ENCODE measurements around the gene SERPINB1. TPM values are rescaled to one million over a fixed set of nuclear protein-coding genes. Genes with fewer than 3 reads are reported as not detected.

SERPINB1 gene
- total and polyA plus RNA-seq, 4 donors = 58.0 to 242 (median 95.7) TPM

DNA sequence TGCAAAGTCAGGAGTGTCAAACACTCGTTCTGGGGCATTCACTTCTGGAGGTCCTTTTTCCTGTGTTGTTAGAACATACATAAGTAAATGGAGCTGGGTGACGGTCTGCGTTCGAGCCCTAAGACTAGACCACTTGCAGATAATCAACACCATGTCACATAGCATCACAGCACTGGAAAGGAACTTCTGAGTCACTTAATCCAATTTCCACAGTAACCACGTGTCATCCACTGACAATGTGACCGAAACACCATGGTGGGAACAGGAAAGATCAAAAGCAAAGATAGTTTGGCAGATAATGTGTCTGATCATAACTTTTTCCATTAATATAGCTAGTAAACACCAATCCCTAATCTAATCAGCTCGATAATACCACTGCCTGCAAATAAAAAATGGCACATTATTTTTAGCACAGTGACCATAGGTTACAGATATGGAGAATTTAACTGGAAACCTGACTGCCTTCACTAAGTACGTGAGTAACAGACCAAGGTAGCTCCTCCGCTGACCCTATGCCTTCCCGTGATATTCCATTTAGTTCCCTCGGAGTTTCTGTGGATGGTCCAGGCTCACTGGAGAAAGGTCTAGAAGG, 41.6 kb downstream of the SERPINB1 start:
- Histone ChIP-seq H3K9ac (ENCODE audit: insufficient read depth in 1 of 2, low read length in 2 of 2) (no peak overlapping the region), H3K27me3 (ENCODE audit: control insufficient read depth in 3 of 3, insufficient read depth in 3 of 3, low read length in 2 of 3) (no peaks in the 10 kb centered on the region), H3K36me3 (ENCODE audit: control insufficient read depth in 4 of 4, insufficient read depth in 4 of 4, low read length in 4 of 4) (peaks cover 0 to 2% (median under 1%) of the 10 kb centered on the region in 4 donors), H3K4me1 (ENCODE audit: control insufficient read depth in 5 of 5, insufficient read depth in 5 of 5, low read length in 5 of 5) (peaks cover 0 to 32% (median 0%) of the 10 kb centered on the region in 5 donors), H3K4me3 (no peak overlapping the region), H3K27ac (ENCODE audit: low read depth in 1 of 2, low read length in 1 of 2) (peak overlapping the region; percentile 22 to 68), H3K9me3 (ENCODE audit: control insufficient read depth in 4 of 4, insufficient read depth in 3 of 4, low read length in 3 of 4) (no peaks in the 10 kb centered on the region)
- ATAC-seq (ENCODE audit: insufficient read depth, low FRiP score) (no peak), DNase-seq (no peak)
- TF ChIP-seq, protein P1, sequence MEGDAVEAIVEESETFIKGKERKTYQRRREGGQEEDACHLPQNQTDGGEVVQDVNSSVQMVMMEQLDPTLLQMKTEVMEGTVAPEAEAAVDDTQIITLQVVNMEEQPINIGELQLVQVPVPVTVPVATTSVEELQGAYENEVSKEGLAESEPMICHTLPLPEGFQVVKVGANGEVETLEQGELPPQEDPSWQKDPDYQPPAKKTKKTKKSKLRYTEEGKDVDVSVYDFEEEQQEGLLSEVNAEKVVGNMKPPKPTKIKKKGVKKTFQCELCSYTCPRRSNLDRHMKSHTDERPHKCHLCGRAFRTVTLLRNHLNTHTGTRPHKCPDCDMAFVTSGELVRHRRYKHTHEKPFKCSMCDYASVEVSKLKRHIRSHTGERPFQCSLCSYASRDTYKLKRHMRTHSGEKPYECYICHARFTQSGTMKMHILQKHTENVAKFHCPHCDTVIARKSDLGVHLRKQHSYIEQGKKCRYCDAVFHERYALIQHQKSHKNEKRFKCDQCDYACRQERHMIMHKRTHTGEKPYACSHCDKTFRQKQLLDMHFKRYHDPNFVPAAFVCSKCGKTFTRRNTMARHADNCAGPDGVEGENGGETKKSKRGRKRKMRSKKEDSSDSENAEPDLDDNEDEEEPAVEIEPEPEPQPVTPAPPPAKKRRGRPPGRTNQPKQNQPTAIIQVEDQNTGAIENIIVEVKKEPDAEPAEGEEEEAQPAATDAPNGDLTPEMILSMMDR (IDR thresholded peaks at IDR 0.05; ENCODE audit: control extremely low read depth, extremely low read depth) = no peak
- 62 to 73% methylated on average over 11 of the region's 11 CpGs for whole genome bisulfite sequencing, 2 donors

DNA sequence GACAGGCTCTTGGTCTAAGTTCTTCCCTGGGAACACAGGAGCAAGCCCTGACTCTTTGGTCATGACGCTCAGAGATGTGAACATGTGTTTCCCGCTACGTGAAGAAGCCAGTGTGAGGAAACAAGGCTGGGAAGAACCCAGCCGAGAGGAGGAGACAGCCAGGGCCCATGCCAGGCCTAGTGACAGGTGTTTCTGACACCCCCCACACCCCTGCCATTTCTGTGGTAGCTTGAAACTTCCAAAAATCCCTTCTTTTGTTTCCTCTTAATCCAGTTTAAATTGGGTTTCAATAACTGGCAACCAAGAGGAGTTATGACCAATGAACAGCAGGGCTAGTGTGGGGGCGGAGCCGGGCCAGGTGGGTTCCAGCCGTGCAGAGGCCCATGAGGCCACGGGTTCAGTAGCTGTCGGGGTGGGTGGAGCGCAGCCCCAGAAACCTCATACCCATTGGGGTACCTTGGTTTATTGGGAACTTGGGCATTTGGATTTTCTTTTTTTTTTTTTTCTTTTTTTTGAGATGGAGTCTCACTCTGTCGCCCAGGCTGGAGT, 43.0 kb downstream of the SERPINB1 start:
- peaks cover 0 to 2% (median under 1%) of the 10 kb centered on the region in 4 donors for H3K36me3 ChIP-seq (ENCODE audit: control insufficient read depth in 4 of 4, insufficient read depth in 4 of 4, low read length in 4 of 4)
- no peak for DNase-seq
- TF ChIP-seq, protein P1 (IDR thresholded peaks at IDR 0.05; ENCODE audit: control extremely low read depth, extremely low read depth) = no peak
- WGBS, 2 donors = 72 to 78% methylated on average over 11 of the region's 11 CpGs
- ATAC-seq (ENCODE audit: insufficient read depth, low FRiP score) = no peak
- no peak overlapping the region for H3K9ac ChIP-seq (ENCODE audit: insufficient read depth in 1 of 2, low read length in 2 of 2)
- no peak overlapping the region for H3K27ac ChIP-seq (ENCODE audit: low read depth in 1 of 2, low read length in 1 of 2)
- H3K9me3 ChIP-seq (ENCODE audit: control insufficient read depth in 4 of 4, insufficient read depth in 3 of 4, low read length in 3 of 4) = no peaks in the 10 kb centered on the region
- no peak overlapping the region for H3K4me3 ChIP-seq
- H3K27me3 ChIP-seq (ENCODE audit: control insufficient read depth in 3 of 3, insufficient read depth in 3 of 3, low read length in 2 of 3) = no peaks in the 10 kb centered on the region
- H3K4me1 ChIP-seq (ENCODE audit: control insufficient read depth in 5 of 5, insufficient read depth in 5 of 5, low read length in 5 of 5) = peaks cover 0 to 22% (median 0%) of the 10 kb centered on the region in 5 donors

DNA sequence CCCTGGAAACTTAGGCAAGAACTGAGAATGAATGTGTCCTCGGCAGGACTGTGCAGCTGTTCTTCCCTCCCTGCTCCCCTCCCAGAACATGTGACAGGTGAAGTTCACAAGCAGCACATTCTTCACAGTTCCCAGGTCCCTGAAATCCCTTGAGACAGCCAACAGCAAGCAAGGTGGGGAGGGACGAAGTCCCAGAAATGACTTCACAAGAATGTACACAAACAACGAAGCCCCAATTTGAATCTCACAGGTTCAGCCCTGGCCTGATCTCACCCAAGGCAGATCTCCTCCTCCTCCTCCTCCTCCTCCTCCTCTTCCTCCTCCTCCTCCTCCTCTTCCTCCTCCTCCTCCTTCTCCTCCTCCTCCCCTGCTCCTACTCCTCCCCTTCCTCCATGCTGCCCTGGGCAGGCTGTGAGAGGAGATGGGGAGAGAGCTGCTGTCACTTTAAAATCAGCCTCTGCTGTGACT, 44.1 kb downstream of the SERPINB1 start:
- H3K36me3 ChIP-seq (ENCODE audit: control insufficient read depth in 4 of 4, insufficient read depth in 4 of 4, low read length in 4 of 4) = peaks cover 0 to 2% (median under 1%) of the 10 kb centered on the region in 4 donors
- peaks cover 0 to 24% (median 0%) of the 10 kb centered on the region in 5 donors for H3K4me1 ChIP-seq (ENCODE audit: control insufficient read depth in 5 of 5, insufficient read depth in 5 of 5, low read length in 5 of 5)
- no peak overlapping the region for H3K9ac ChIP-seq (ENCODE audit: insufficient read depth in 1 of 2, low read length in 2 of 2)
- WGBS, 2 donors = 10 to 20% methylated on average over 3 of the region's 3 CpGs
- TF ChIP-seq, protein P1 (IDR thresholded peaks at IDR 0.05; ENCODE audit: control extremely low read depth, extremely low read depth) = no peak
- no peaks in the 10 kb centered on the region for H3K27me3 ChIP-seq (ENCODE audit: control insufficient read depth in 3 of 3, insufficient read depth in 3 of 3, low read length in 2 of 3)
- no peaks in the 10 kb centered on the region for H3K9me3 ChIP-seq (ENCODE audit: control insufficient read depth in 4 of 4, insufficient read depth in 3 of 4, low read length in 3 of 4)
- peak in 1 of 3 donors; percentile 19 for DNase-seq
- no peak overlapping the region for H3K4me3 ChIP-seq
- ATAC-seq (ENCODE audit: insufficient read depth, low FRiP score) = peak; percentile 36
- H3K27ac ChIP-seq (ENCODE audit: low read depth in 1 of 2, low read length in 1 of 2) = peak overlapping the region in 1 of 2 donors; percentile 66

Data from lung (tissue), 12 donors.